Measurements from ENCODE around the gene CELSR1.

DNA sequence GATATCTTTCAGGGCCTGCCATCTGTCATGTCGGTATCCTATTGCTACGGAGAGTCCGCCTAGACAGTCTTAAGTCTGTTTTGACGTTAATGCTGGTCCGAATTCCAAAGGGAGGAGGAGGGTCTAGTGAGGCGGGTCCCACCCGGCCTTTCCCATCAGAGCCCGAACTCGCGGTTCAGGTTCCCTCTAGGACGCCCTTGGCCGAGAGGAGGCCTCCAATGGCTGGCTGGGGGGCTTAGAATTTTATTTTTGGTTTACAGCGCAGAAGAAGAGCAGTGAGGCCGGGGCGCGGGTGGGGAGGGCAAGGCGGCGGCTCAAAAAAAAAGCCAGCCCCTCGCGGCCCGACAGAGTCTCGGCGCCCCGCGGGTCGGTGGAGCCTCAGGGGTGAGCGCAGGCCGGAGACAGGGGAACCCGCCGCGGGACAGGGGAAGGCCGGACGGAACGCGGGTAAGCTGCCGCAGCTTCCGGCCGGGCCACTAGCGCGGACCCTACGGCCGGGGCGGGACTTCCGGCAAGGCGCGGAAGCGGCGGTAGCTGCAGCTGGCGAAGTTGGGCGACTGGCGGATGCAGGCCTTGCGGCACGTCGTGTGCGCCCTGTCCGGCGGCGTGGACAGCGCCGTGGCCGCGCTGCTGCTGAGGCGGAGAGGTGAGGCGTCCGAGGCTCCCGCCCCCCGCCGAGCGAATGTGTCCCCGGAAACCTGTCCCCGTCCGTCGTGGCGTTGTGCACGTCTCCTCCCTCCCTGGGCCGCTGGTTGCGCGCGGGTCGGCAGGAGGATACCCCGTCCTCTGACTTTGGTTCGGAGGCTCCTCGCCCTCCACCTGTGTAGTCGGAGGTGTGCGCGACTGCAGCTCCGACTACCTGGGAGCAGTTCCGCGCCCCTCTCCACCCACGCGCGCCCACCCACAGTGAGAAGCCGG is 202.0 kb downstream of the CELSR1 start, which contains the start of gene TRMU:
- TF ChIP-seq POLR2A (IDR thresholded peaks at IDR 0.05) = peak; percentile 56
- TF ChIP-seq, protein P1, sequence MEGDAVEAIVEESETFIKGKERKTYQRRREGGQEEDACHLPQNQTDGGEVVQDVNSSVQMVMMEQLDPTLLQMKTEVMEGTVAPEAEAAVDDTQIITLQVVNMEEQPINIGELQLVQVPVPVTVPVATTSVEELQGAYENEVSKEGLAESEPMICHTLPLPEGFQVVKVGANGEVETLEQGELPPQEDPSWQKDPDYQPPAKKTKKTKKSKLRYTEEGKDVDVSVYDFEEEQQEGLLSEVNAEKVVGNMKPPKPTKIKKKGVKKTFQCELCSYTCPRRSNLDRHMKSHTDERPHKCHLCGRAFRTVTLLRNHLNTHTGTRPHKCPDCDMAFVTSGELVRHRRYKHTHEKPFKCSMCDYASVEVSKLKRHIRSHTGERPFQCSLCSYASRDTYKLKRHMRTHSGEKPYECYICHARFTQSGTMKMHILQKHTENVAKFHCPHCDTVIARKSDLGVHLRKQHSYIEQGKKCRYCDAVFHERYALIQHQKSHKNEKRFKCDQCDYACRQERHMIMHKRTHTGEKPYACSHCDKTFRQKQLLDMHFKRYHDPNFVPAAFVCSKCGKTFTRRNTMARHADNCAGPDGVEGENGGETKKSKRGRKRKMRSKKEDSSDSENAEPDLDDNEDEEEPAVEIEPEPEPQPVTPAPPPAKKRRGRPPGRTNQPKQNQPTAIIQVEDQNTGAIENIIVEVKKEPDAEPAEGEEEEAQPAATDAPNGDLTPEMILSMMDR (IDR thresholded peaks at IDR 0.05) = peak in 1 of 4 experiments; percentile 2
